Activated B cell treated with CpG ODN at 0.5 μM for 24 hours (primary cell): ENCODE measurements around the gene GHRH. TPM values are rescaled to one million over a fixed set of nuclear protein-coding genes. Genes with fewer than 3 reads are reported as not detected.

Source experiments
- ATAC-seq: fragments of 200-7000 bp; cut with Tn5 transposase; one replicate; pipeline ENCODE4 v1.10.0; 2021; ENCODE audit warnings: low read depth, mild to moderate bottlenecking, moderate library complexity
- CTCF ChIA-PET: fragments of 350-600 bp; sonication (Branson Sonifier 250); formaldehyde crosslinking; loops from one replicate; lab custom pipeline; 2021; ENCODE audit warnings: antibody characterized with exemption; lab: Charles Lee
- POLR2A ChIA-PET: fragments of 350-600 bp; sonication (Branson Sonifier 250); formaldehyde crosslinking; loops from one replicate; lab custom pipeline; 2021; ENCODE audit warnings: antibody characterized with exemption; lab: Charles Lee
- DNase-seq: peaks from one replicate; pipeline ENCODE4 v3.0.0; 2022
- H3K27ac Mint-ChIP-seq: one replicate; pipeline ENCODE4 v1.8.0; 2020; ENCODE audit warnings: mixed read lengths
- H3K27me3 Mint-ChIP-seq: one replicate; pipeline ENCODE4 v1.8.0; 2021; ENCODE audit warnings: mixed read lengths
- H3K36me3 Mint-ChIP-seq: one replicate; pipeline ENCODE4 v1.8.0; 2021; ENCODE audit warnings: low read depth, mixed read lengths
- H3K4me1 Mint-ChIP-seq: one replicate; pipeline ENCODE4 v1.8.0; 2021; ENCODE audit warnings: mixed read lengths
- H3K4me3 Mint-ChIP-seq: one replicate; pipeline ENCODE4 v1.8.0; 2020; ENCODE audit warnings: mild to moderate bottlenecking, mixed read lengths
- H3K9me3 Mint-ChIP-seq: one replicate; pipeline ENCODE4 v1.8.0; 2020; ENCODE audit warnings: mixed read lengths
- CTCF ChIP-seq: fragments of 200-600 bp; IDR thresholded peaks from one replicate; pipeline ENCODE4 v1.8.0; 2022; ENCODE audit warnings: antibody characterized with exemption, mild to moderate bottlenecking
- intact Hi-C: fragments of 100-400 bp; cut with micrococcal nuclease; formaldehyde crosslinking; loops from one replicate; pipeline ENCODE4 v1.15.1; 2024
- total RNA-seq: library from RNA; stranded (reverse); gene quantifications from 2 replicates; pipeline ENCODE4 v1.2.3, GENCODE V29; 2022

The GHRH gene
- total RNA-seq, 1 donor from 2014 or later = not detected

GRCh38 chr20:37301120-37301519 is 39.5 kb upstream of the GHRH start:
- no peaks in the 10 kb centered on the region for H3K27me3 Mint-ChIP-seq
- no peak overlapping the region for H3K4me3 Mint-ChIP-seq
- H3K36me3 Mint-ChIP-seq = peaks cover 74% of the 10 kb centered on the region
- H3K9me3 Mint-ChIP-seq = no peaks in the 10 kb centered on the region
- peaks cover 18% of the 10 kb centered on the region for H3K4me1 Mint-ChIP-seq
- no peak for ATAC-seq
- CTCF ChIA-PET = no interaction called here
- no peak for TF ChIP-seq CTCF
- intact Hi-C loops = no loop called here
- H3K27ac Mint-ChIP-seq = no peak overlapping the region
- POLR2A ChIA-PET = no interaction called here
- DNase-seq = no peak

- peaks cover 27% of the 10 kb centered on the region for H3K4me1 Mint-ChIP-seq
- DNase-seq (no peak), ATAC-seq (no peak)
- H3K9me3 Mint-ChIP-seq = no peaks in the 10 kb centered on the region
- no peak for TF ChIP-seq CTCF
- H3K27me3 Mint-ChIP-seq = no peaks in the 10 kb centered on the region
- no peak overlapping the region for H3K27ac Mint-ChIP-seq
- ChIA-PET POLR2A (interaction anchor here (1.1 to 1.9 kb wide), 2 partner anchors 10 to 16 kb away, joined by 3 to 6 read pairs; partner anchors contain the start of gene MANBAL), CTCF (no interaction called here)
- peaks cover 70% of the 10 kb centered on the region for H3K36me3 Mint-ChIP-seq
- intact Hi-C loops = no loop called here
- no peak overlapping the region for H3K4me3 Mint-ChIP-seq
Measured at GRCh38 chr20:37299718-37300528, 38.3 kb upstream of the GHRH start.

DNA sequence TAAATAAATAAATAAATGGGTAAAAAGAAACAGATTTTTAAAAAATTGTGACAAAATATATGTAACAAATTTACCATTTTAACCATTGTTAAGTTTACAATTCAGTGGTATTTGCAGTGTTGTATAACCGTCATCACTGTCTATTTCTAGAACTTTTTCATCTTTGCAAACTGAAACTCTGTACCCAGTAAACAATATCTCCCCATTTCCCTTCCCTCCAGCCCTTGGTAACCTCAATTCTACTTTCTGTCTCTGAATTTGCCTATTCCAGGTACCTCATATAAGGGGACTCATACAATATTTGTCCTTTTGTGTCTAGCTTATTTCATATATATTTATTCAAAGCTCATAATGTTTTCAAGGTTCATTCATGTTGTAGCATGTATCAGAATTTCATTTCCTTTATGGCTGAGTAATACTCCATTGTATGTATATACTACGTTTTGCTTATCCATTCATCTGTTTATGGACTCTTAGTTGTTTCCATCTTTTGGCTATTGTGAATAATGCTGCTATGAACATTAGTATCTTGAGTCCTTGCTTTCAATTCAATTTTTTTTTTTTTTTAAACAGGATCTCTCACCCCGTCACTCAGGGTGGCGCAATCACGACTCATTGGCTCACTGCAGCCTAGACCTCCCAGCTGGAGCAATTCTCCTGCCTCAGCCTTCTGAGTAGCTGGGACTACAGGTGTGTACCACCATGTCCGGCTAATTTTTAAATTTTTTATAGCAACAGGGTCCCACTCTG is 36.8 kb upstream of the GHRH start:
- no peak overlapping the region for H3K27ac Mint-ChIP-seq
- H3K27me3 Mint-ChIP-seq = no peaks in the 10 kb centered on the region
- ChIA-PET CTCF (no interaction called here), POLR2A (interaction anchor here (0.7 to 1.9 kb wide), 2 partner anchors 8 to 31 kb away, joined by 3 to 6 read pairs; partner anchors contain the start of gene MANBAL)
- ATAC-seq (no peak), DNase-seq (no peak)
- no peaks in the 10 kb centered on the region for H3K9me3 Mint-ChIP-seq
- no peak overlapping the region for H3K4me3 Mint-ChIP-seq
- H3K4me1 Mint-ChIP-seq = peaks cover 34% of the 10 kb centered on the region
- peaks cover 70% of the 10 kb centered on the region for H3K36me3 Mint-ChIP-seq
- intact Hi-C loops = no loop called here
- no peak for TF ChIP-seq CTCF

DNA sequence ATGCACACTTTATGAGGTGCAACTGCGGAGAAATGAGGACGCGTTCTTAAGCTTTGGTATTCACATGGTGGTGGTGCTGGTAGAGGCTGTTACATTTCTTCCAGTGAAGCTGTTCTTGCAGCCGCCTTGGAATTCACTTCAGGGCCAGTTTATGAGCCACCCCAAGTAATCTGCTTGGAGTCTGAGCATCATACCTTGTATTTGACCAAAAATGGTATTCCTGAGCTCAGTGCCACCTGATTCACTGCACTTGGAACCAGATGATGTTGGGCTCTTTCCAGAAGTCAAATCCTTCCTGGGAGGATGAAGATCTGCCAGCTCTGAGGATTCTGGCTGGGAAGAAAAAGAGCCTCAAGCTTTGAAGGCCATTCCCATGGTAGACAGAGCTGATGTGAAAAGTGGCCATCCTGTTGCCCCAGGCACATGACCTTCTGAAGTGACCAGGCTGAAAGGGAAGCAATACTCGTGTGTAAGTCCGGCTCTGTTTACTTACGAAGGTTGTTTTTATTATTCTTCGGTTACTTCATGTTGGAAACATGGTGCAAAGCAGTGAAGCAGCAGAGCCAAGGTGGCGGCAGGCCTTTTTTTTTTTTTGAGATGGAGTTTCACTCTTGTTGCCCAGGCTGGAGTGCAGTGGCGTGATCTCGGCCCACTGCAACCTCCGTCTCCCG is 35.6 kb upstream of the GHRH start:
- Mint-ChIP-seq H3K4me1 (peaks cover 41% of the 10 kb centered on the region), H3K27ac (no peak overlapping the region), H3K27me3 (no peaks in the 10 kb centered on the region), H3K36me3 (peaks cover 68% of the 10 kb centered on the region), H3K4me3 (no peak overlapping the region), H3K9me3 (no peaks in the 10 kb centered on the region)
- no peak for DNase-seq
- ChIA-PET POLR2A (no interaction called here), CTCF (no interaction called here)
- TF ChIP-seq CTCF = no peak
- no peak for ATAC-seq
- intact Hi-C loops = no loop called here
